ENCODE data around the gene SGMS1.
"Not testable (repeated sequence)": the region's sequence is repeated elsewhere in the genome, so short reads cannot be mapped to it uniquely, and the experiment has no call there.

SGMS1 gene

DNA sequence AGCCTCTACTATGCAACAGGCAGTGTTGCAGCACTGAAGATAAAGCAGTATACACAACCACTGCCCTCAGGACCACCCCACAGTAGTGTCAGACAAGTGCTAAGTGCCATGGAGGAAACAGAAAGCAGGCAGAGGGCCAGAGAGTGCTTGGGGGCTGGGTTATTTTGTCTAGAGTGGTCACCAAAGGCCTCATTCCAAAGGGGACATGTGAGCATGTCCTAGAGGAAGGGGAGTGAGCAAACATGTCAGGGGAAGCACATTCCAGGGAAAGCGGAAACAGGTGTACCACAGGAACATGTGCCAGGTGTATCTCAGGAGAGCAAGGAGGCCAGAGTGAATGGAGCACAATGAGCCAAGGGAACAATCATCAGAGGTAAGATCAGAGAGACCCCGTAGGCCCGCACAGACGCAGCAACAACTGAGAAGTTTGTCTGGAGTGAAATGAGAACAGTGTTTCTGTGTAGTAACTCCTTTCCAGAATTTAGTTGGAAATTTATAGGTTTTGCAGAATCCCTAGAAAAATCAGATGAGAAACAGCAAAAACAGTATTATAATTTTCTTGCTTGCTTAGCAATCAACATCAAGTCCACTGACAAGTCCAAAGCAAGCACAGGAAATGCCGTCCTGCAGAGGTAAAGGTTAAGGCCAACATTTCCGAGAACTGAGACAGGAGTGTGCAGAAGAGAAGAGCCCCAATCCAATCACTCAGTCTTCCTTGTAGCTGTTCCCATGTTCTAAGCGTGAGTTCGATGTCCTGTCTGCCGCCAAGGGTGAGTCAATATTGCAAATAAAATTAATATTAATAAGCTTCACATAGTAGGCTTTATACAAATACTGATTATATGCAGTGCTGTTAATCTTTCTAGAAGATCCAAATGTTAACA, 67.3 kb downstream of the SGMS1 start:
- no peak for DNase-seq (ENCODE audit: low spot score)

DNA sequence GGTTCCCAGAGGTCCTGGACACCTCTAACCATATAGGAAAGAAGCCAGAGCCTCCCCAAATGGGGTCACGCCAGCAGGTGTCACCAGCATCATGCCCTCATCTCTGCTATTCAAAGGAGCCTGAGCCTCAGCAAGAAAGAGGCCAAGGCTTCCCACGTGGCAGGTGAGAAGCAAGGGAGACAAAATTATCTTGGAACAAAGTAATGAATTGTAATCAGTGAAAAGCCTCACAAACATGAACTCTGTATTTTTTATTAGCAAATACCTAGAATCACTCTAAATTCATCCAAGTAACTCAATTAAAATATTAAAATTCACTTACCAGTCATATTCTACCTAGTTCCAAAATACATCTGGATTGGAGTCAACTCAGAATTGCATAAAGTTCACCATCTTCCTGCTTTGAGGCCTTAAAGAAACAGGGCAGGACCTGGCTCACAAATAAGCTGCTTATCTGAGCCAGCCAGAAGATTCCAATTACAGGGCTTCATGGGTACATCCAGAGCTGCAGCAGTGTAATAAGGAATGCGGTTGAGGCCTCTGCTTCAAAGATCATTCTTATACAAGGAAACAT, 68.7 kb downstream of the SGMS1 start:
- no peak for DNase-seq (ENCODE audit: low spot score)

DNA sequence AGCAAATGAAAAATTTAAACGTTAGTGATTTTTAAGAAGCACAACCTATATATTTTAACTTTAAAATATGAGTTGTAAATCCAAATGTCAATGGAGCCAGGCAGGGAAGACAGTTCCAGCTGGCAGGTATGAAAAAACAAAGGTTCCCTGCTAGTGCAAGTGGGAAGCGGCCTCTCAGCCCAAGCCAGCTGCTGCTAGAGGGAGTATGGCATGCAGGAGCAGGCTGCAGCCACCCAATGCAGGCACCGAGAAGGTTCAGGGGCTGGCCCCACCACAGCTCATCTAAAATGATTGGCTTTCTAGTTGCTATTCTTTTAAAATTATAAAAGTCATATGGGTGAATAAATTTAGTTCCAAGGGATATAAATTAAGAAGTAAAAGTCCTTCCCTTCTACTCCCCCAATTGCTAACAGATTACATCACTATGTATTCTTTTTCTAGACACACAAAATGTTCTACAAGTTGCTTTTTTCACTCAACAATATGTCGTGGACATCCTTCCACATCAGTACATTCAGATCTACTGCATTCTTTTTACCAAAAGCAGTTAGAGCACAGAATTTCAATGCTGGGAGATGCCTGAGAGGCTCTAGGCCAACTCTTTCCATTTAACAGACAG, 69.3 kb downstream of the SGMS1 start:
- no peak for DNase-seq (ENCODE audit: low spot score)

DNA sequence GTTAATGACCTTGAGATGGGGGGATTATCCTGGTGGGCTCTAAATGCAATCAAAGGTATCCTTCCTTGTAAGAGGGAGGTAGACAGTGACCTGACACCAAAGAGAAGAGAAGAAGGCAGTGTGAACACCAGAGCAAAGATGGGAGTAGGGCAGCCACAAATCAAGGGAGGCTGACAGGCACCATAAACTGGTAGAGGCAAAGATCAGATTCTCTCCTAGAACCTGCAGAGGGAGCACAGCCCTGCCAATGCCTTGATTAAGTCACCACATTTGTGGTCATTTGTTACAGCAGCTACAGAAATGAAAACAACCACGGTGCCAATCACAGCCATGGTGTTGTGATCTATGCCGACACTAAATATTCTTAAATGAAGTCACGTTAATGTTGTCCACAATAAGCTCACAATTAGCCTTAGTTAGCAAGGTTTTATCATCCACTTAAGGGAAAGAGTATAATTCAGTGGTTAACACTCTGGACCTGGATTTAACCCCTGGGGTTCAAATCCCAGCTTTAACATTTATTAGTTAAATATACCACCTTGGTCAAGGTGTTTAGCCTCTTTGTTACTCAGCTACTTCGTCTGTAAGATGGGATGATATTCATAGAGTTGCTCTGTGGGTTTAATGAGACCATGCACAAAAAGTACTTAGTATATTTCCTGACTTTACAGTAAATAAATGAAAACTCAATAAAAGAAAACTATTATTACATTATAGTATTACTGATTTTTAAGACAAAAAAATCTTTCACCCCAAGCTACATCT, 70.8 kb downstream of the SGMS1 start:
- peak; percentile 12 for DNase-seq (ENCODE audit: low spot score)

DNA sequence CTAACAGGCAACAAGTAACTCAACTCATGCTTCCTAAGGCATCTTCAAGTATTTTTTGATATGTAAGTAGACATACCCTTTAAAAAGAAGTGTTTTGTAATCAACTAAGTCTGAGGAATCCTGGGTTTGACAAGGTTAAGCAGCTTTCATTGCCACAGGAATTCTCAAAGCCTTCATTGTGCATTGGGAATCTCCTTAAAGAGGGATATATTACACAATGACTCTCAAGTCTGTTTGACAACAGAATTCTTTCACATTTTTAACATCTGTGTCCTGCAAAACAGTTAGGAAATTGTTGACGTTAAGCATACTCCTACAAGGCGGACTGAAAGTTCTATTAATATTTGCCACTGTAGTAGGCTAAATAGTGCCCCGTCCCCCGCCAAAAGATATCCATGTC, 71.4 kb downstream of the SGMS1 start:
- DNase-seq (ENCODE audit: low spot score) = no peak

DNA sequence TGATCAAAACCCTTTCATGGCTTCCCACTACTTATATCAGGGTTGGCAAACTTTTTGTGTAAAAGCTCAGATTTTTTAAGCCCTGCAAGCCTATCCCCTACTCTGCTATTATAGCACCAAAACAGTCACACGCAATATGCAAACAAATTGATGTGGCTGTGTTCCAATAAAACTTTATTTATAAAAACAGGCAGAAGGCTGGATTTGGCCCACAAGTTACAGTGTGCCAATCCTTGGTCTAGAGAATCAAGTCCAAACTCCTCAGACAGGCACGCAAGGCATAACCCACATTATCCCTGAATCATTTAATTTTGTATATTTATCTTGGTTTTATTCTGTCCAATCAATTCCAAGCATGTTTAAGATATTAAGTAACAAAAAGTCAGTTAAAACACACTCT, 71.9 kb downstream of the SGMS1 start:
- DNase-seq (ENCODE audit: low spot score) = no peak

DNA sequence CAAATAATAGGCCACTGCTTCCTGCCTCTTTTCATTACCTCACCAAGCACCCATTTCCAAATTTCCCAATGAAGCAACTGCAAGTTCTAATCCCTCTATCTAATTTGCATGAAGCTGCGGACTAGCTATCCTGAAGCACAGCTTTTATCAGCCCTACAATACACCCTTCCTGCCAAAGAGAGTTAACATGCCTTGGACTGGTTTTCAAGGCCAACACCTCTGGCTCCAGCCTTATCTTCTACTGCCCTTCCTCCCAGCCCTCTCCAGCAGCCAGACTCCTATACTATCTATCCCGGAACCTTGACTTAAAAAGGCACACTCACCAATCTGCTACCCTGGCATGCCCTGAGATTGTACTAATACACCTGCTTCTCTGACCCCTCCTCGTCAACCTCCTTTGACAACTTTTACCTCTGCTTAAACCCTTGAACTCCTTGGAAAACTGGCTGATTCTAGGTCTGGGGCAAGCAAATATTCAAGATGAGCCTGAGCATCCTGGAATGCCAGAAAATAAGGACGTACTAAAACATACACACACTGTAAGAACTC, 73.4 kb downstream of the SGMS1 start:
- DNase-seq (ENCODE audit: low spot score) = no peak

DNA sequence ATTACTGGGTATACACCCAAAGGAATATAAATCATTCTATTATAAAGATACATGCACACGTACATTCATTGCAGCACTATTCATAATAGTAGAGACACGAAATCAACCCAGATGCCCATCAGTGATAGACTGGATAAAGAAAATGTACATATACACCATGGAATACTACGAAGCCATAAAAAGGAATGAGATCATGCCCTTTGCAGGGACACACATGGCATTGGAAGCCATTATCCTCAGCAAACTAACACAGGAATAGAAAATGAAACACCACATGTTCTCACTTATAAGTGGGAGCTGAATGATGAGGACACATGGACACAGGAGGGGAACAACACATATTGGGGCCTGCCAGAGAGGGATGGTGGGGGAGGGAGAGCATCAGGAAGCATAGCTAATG, 74.6 kb downstream of the SGMS1 start:
- not testable (repeated sequence) for DNase-seq (ENCODE audit: low spot score)

DNA sequence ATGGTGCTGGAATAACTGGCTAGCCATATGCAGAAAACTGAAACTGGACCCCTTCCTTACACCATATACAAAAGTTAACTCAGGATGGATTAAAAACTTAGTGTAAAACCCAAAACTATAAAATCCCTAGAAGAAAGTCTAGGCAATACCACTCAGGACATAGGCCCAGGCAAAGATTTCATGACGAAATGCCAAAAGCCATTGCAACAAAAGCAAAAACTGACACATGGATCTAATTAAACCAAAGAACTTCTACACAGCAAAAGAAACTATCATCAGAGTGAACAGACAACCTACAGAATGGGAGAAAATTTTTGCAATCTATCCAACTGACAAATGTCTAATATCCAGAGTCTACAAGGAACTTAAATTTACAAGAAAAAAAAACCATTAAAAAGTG, 75.3 kb downstream of the SGMS1 start:
- not testable (repeated sequence) for DNase-seq (ENCODE audit: low spot score)

DNA sequence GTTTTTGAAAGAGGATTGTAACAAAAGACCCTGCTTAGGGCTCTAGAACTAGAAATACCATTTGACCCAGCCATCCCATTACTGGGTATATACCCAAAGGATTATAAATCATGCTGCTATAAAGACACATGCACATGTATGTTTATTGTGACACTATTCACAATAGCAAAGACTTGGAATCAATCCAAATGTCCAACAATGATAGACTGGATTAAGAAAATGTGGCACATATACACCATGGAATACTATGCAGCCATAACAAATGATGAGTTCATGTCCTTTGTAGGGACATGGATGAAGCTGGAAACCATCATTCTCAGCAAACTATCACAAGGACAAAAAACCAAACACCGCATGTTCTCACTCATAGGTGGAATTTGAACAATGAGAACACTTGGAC, 77.5 kb downstream of the SGMS1 start:
- not testable (repeated sequence) for DNase-seq (ENCODE audit: low spot score)

DNA sequence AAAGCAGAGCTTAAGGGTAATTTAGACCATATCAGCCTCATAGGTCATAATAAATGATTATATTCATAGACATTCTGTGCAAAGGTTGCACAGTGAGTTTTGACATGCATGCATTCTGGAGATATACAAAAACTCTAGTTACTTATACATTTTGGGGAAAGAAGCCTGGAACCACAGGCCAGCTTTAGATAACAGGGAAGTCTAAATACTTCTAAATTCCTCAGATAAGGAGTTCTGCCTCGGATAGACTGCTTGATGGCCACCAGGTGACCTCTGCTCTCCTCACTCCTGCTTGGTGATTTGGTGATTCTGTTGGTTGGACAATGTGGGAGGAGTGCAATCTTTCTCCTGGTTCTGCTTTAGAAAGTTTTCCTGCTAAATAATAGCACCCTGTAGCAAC, 77.9 kb downstream of the SGMS1 start:
- no peak for DNase-seq (ENCODE audit: low spot score)

DNA sequence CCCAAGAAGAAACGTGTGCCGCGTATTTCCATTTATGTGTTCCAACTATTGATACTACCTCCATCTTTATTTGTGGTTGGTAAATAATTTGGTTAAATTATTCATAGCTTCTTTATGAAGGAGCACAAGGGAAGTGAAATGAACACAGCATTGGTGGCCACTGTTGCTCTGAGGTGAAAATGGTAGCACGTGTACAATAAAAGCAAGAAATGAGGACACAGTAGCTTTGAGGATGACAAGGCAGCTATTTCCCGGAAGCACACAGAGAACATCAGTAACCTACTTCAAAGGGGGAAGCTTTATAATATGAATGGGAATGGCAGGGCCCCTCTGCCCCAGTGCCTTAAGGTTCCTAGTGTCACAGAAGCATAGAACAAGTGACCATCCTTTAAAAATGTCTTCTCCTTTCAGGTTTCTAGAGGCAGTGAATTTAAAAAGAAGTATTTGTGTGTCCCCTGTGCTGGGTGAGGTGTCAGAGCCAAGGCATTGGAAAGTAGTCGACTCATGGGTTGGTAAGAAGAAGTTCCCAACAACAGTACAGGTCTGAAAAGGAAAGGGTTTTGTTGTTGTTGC, 78.8 kb downstream of the SGMS1 start:
- DNase-seq (ENCODE audit: low spot score) = no peak

DNA sequence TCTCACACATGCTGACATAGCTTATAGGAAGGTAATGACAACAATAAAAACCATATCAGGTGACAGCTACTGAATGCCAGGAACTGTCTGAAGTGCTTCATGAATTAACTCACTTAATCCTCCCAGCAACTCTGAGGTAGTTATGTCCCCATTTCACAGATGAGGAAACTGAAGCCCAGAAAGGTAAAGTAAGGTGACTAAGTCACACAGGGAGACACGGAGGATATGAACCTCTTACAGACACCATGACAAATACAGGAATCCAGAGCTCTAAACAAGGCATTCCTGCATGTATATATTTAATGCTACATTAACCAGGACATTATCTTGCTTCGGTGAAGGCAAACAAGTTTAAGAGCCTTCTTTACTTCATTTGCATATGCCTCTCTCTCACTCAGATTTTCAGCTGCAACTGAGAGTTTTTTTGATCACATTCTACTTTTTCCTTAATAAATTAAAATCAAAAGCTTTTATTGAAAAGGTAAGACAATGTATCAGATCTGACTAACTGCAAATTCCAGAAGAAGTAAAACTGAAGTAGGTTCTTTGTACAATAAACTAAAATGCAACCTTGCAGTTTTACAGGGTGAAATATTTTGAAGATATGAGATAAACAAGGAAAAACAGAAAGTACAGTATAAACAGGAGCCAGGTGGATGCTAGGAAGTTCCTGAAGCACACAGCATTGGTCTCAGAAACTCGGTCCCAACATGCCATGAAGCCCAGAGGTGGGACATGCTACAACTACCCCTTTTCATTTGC, 79.5 kb downstream of the SGMS1 start:
- no peak for DNase-seq (ENCODE audit: low spot score)

DNA sequence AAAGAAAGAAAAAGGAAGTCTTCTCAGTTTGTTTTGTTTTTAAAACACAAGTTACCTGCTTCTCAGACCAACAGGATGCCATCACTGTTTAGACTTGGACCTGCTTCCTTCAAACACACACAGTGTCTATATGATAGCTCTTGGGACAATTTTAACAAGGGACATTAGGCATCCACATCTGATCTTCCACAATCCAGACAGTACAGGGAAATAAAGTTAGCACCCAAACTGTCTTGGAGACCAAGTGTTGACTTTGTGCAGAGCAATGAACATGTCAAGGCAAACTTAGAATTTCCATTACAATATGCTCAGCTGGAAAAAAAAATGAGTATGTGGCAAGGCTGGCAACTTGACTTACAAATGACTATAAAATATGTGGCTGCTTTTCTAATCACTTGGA, 80.9 kb downstream of the SGMS1 start:
- no peak for DNase-seq (ENCODE audit: low spot score)

DNA sequence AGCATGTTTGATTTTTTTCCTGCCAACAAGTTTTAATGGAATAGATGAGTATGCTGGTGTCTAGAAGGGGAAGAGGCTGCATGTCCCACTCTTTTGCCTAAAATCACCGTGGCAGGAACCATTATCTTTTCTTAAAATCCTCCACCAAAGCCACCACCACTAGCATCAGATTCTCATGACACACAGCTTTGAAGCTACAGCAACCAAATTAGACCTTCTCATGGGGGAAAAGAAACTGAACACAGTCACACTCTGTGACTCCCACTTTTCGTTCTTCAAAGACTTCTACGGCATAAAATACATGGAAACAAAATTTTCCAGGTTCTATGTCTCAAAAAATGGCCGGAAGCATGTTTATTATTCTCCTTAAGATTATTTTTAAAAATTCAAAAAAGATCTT, 81.8 kb downstream of the SGMS1 start:
- DNase-seq (ENCODE audit: low spot score) = no peak

DNA sequence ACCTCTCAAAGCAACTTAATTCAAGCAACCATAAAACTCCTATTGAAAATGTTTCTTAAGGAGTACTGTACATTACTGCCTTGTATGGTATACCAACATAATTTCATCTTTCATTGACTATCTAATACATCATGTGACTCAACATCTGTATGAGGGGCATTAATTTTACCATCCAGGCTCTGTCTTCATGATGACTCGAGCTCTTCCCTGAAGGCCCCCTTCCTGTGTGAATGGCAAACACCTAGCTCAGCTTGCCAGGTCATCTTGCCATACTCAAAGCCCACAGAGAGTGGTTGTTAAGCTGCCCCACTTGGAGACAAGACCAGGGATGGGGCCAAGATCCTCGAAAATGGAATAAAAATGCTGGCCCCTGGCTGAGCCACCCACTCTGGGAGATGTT, 82.4 kb downstream of the SGMS1 start:
- no peak for DNase-seq (ENCODE audit: low spot score)

DNA sequence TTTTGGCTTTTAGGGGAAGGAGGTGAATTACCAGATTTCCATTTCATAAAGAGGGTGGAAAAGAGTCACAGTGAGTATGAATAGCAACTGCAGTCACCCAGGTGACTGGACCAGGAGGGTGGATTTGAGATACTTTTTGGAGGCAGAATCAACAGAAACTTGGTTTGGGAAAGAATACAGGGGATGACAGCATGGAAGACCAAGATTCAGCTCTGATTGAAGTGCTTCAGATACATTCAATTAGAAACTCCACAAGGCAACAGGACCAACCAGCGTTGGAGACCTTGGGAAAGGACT, 83.0 kb downstream of the SGMS1 start:
- DNase-seq (ENCODE audit: low spot score) = no peak

DNA sequence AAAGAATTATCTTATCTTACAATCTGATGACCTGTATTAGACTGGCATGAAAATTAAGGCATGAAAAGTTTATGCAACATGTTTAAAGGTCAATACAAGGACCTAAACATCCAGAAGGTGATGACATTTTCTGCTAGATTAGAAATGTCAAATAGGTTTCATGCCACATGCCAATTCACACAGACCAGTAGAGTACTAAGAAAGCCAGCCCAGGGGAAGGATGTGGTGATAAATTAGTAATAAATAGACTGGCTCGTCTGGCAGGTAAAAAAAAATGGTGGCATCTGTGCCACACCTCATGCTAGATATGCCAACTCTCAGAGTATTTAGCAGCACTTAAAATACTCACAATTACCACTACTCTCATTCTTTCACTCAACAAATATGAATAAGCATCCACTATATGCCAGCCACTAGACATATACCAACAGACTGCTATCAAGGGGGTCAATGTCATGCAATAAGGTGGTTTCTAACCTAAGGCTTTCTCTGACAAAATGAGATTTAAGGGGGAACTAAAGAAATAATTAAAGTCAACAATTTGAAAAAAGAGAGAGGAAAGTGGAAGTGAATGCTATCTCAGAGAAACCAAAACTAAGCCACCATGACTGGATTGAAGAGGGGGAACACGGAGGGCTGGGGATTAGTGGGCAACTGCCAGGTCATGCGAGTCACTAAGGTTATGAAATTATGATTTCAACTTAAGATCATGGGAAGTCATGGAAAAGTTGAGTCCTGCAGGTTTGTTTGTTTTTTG, 83.5 kb downstream of the SGMS1 start:
- no peak for DNase-seq (ENCODE audit: low spot score)

DNA sequence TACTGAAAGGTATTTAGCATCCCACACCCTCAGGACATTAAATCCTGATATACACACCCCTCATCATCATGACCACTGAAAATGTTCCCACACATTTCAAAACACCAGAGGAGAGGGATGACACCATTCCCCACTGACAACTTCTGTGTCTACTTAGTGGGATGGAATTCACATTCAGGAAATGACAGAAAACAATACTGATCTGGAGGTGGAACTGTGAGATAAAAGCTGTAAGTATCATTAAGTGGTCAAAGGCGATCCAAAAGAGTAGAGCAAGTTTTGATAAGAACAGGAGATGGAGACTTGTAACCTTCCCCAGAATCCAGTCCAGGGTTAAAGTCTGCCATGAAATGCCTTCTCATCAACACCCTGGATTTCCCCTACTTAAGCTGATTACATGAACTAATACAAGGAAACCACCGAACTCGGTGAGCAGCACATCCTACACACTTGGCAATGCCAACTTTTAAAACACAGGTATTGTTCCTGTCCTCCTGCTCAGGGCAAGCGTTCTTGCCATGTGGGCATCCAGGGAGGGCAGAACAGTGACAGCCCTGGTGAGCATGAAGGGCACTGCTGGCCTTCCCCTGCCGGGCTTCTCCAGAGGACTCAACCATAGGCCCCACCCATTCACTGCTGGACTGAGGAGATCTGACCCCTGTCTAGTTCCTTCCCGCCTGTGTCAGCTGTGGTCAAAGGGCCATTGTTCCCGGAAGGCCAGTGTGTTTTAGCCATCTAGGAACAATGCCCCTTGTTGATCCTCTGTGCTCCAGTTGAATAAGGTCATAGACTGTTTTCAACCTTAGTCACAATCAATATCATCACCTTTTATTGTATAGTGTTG, 85.0 kb downstream of the SGMS1 start:
- no peak for DNase-seq (ENCODE audit: low spot score)
